ENCODE measurements around the gene CRTC3. TPM values are rescaled to one million over a fixed set of nuclear protein-coding genes. Genes with fewer than 3 reads are reported as not detected.
A peak's percentile ranks its signal among the peaks of the same experiment; 100 is the strongest.
"Not testable (repeated sequence)": the region's sequence is repeated elsewhere in the genome, so short reads cannot be mapped to it uniquely, and the experiment has no call there.

Gene CRTC3
- total and polyA plus RNA-seq, 4 donors, result 17.0 to 32.5 (median 24.9) TPM

- H3K4me1 ChIP-seq (ENCODE audit: control insufficient read depth, insufficient read depth, low read length), result peaks cover 11% of the 10 kb centered on the region
- DNase-seq (ENCODE audit: low read depth in 4 of 6, low spot score in 6 of 6); H3K36me3 ChIP-seq (ENCODE audit: control insufficient read depth, insufficient read depth, low read length); H3K9me3 ChIP-seq (ENCODE audit: control insufficient read depth, insufficient read depth, low read length); H3K27ac ChIP-seq (ENCODE audit: low read depth, low read length); H3K27me3 ChIP-seq (ENCODE audit: control insufficient read depth, insufficient read depth, low read length); H3K4me3 ChIP-seq (ENCODE audit: low read depth, low read length): not testable (repeated sequence)
- WGBS (ENCODE audit: insufficient coverage), result no CpG with 5 or more reads among the region's 4 CpGs
These were observed 131.2 kb downstream of the CRTC3 start for GRCh38 chr15:90660999-90661330.

DNA sequence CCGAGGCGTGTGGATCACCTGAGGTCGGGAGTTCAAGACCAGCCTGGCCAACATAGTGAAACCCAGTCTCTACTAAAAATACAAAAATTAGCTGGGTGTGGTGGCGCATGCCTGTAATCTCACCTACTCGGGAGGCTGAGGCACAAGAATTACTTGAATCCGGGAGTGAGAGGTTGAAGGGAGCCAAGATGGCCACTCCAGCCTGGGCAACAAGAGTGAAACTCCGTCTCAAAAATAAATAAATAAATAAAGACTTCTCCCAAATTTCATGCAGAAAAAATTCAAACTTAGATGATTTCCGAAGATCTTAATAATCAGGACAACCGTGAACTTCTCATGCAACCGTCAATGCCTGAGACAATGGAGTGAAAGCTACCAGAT is 134.3 kb downstream of the CRTC3 start:
- not testable (repeated sequence) for DNase-seq (ENCODE audit: low read depth in 4 of 6, low spot score in 6 of 6); H3K36me3 ChIP-seq (ENCODE audit: control insufficient read depth, insufficient read depth, low read length); H3K27ac ChIP-seq (ENCODE audit: low read depth, low read length); H3K4me3 ChIP-seq (ENCODE audit: low read depth, low read length); H3K27me3 ChIP-seq (ENCODE audit: control insufficient read depth, insufficient read depth, low read length); H3K9me3 ChIP-seq (ENCODE audit: control insufficient read depth, insufficient read depth, low read length)
- WGBS (ENCODE audit: insufficient coverage), result 100% methylated on average over 5 of the region's 10 CpGs
- H3K4me1 ChIP-seq (ENCODE audit: control insufficient read depth, insufficient read depth, low read length), result peaks cover 13% of the 10 kb centered on the region

DNA sequence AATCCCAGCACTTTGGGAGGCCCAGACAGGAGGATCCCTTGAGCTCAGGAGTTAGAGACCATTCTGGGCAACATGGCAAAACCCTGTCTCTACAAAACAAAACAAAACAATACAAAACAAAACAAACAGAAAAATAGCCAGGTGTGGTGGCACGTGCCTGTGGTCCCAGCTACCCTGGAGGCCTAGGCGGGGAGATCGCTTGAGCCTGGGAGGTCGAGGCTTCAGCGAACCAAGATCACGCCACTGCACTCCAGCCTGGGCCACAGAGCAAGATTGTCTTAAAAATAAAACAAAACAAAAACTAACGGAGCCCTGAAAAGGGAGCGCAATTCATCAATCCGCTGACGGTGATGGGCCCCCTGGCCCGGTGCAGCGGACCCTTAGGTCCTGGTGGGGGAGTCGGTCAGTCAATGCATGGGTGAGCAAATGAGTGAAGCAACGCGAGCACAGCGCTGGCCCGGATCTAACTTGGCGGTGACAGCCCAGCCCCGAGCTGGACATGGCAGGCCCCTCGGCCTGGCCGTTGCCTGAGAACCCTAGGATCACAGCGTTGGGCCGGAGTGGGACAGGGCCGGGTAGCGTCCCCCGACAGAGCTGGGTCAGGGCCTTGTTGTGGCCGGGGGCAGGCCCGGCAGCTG is 135.0 kb downstream of the CRTC3 start:
- H3K4me1 ChIP-seq (ENCODE audit: control insufficient read depth, insufficient read depth, low read length), result peaks cover 13% of the 10 kb centered on the region
- H3K9me3 ChIP-seq (ENCODE audit: control insufficient read depth, insufficient read depth, low read length), result no peaks in the 10 kb centered on the region
- no peaks in the 10 kb centered on the region for H3K27me3 ChIP-seq (ENCODE audit: control insufficient read depth, insufficient read depth, low read length)
- H3K4me3 ChIP-seq (ENCODE audit: low read depth, low read length), result peak overlapping the region; percentile 65
- DNase-seq (ENCODE audit: low read depth in 4 of 6, low spot score in 6 of 6), result peak in 3 of 6 donors; percentile 9 to 66 (median 17)
- H3K36me3 ChIP-seq (ENCODE audit: control insufficient read depth, insufficient read depth, low read length), result no peaks in the 10 kb centered on the region
- 6% methylated on average over 22 of the region's 28 CpGs for WGBS (ENCODE audit: insufficient coverage)
- H3K27ac ChIP-seq (ENCODE audit: low read depth, low read length), result peak overlapping the region; percentile 80

- Histone ChIP-seq H3K27ac (ENCODE audit: low read depth, low read length) (peak overlapping the region; percentile 80), H3K9me3 (ENCODE audit: control insufficient read depth, insufficient read depth, low read length) (no peaks in the 10 kb centered on the region), H3K27me3 (ENCODE audit: control insufficient read depth, insufficient read depth, low read length) (no peaks in the 10 kb centered on the region), H3K36me3 (ENCODE audit: control insufficient read depth, insufficient read depth, low read length) (no peaks in the 10 kb centered on the region), H3K4me3 (ENCODE audit: low read depth, low read length) (peak overlapping the region; percentile 65), H3K4me1 (ENCODE audit: control insufficient read depth, insufficient read depth, low read length) (peaks cover 13% of the 10 kb centered on the region)
- WGBS (ENCODE audit: insufficient coverage), result 3% methylated on average over 72 of the region's 75 CpGs
- peak in 5 of 6 donors; percentile 8 to 79 (median 33) for DNase-seq (ENCODE audit: low read depth in 4 of 6, low spot score in 6 of 6)
These were observed 135.8 kb downstream of the CRTC3 start for GRCh38 chr15:90665288-90666134.

DNA sequence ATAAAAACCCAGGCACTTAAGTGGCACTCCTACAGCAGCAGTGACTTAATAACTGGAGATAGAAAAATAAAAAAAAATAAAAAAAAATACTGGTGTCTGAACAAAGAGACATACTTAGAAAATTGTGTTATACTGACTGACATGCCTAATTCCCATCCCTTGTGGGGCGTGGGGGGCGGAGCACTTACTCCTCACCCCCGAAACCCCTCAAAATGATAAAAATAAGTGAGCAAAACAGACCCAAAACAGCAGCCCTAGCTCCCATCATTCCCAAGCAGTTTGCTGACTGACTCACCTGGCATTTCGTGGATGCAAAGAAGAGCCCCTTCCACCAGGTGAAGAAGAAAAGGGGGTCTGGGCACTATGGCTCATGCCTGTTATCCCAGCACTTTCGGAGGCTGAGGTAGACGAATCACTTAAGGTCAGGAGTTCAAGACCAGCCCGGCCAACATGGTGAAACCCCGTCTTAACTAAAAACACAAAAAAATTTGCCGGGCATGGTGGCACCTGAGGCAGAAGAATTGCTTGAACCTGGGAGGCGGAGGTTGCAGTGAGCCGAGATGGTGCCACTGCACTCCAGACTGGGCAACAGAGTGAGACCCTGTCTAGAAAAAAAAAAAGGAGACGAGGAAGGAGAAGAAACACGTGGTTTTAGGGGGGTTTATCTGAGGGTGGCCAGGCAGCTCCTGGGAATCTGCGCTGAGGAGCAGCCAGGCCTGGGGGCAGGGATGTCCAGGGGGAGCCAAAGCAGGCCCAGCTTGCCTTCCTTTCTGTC is 136.6 kb downstream of the CRTC3 start:
- no peaks in the 10 kb centered on the region for H3K27me3 ChIP-seq (ENCODE audit: control insufficient read depth, insufficient read depth, low read length)
- H3K36me3 ChIP-seq (ENCODE audit: control insufficient read depth, insufficient read depth, low read length), result no peaks in the 10 kb centered on the region
- WGBS (ENCODE audit: insufficient coverage), result 92% methylated on average over 11 of the region's 14 CpGs
- H3K4me3 ChIP-seq (ENCODE audit: low read depth, low read length), result peak overlapping the region; percentile 65
- peaks cover 13% of the 10 kb centered on the region for H3K4me1 ChIP-seq (ENCODE audit: control insufficient read depth, insufficient read depth, low read length)
- peak overlapping the region; percentile 73 for H3K27ac ChIP-seq (ENCODE audit: low read depth, low read length)
- H3K9me3 ChIP-seq (ENCODE audit: control insufficient read depth, insufficient read depth, low read length), result no peaks in the 10 kb centered on the region
- no peak for DNase-seq (ENCODE audit: low read depth in 4 of 6, low spot score in 6 of 6)

DNA sequence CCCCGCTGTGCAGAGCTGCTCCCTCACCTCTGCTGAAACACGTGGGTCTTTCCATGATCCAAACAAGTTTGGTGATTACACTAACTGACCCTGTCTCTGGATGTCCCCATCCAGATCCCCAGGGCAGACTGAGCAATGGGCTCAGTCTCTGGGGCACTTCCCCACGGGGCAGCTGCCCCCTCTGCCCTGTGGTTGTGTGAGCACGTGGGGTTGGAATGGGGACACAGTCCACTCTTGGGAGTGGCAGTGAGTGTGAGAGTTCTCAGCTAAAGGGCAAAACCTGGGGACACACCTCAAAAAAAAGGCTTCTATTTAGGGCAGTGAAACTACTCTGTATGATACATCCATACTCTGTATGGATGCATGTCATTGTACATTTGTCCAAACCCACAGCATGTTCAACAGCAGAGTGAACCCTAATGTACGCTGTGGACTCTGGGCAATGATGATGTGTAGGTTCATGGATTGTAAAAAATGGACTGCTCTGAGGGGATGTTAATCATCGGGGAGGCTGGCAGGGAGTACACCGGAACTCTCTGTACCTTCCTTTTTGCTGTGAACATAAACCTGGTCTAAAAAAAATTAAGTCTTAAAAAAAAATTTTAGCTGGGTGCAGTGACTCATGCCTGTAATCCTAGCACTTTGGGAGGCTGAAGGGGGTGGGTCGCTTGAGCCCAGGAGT is 137.5 kb downstream of the CRTC3 start:
- Histone ChIP-seq H3K27ac (ENCODE audit: low read depth, low read length) (no peak overlapping the region), H3K36me3 (ENCODE audit: control insufficient read depth, insufficient read depth, low read length) (no peaks in the 10 kb centered on the region), H3K27me3 (ENCODE audit: control insufficient read depth, insufficient read depth, low read length) (no peaks in the 10 kb centered on the region), H3K4me1 (ENCODE audit: control insufficient read depth, insufficient read depth, low read length) (peaks cover 13% of the 10 kb centered on the region), H3K9me3 (ENCODE audit: control insufficient read depth, insufficient read depth, low read length) (no peaks in the 10 kb centered on the region), H3K4me3 (ENCODE audit: low read depth, low read length) (no peak overlapping the region)
- 88% methylated on average over 5 of the region's 8 CpGs for WGBS (ENCODE audit: insufficient coverage)
- no peak for DNase-seq (ENCODE audit: low read depth in 4 of 6, low spot score in 6 of 6)

DNA sequence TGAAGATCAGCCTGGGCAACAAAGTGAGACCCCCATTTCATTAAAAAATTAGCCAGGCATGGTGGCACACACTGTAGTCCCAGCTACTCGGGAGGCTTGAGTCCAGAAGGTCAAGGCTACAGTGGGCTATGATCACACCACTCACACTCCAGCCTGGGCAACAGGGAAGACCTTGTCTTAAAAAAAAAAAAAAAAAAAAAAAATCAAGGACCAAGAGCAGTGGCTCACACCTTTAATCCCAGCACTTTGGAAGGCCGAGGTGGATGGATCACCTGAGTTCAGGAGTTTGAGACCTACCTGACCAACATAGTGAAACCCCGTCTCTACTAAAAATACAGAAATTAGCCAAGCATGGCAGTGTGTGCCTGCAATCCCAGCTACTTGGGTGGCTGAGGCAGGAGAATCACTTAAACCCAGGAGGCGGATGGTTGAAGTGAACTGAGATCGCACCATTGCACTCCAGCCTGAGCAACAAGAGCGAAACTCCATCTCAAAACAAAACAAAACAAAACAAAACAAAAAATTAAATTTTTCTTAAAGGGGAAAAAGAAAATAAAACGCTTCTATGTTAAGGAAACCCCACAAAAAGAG is 138.1 kb downstream of the CRTC3 start:
- not testable (repeated sequence) for DNase-seq (ENCODE audit: low read depth in 4 of 6, low spot score in 6 of 6); H3K36me3 ChIP-seq (ENCODE audit: control insufficient read depth, insufficient read depth, low read length); H3K4me3 ChIP-seq (ENCODE audit: low read depth, low read length); H3K27me3 ChIP-seq (ENCODE audit: control insufficient read depth, insufficient read depth, low read length); H3K27ac ChIP-seq (ENCODE audit: low read depth, low read length); H3K9me3 ChIP-seq (ENCODE audit: control insufficient read depth, insufficient read depth, low read length)
- WGBS (ENCODE audit: insufficient coverage), result 89% methylated on average over 1 of the region's 7 CpGs
- H3K4me1 ChIP-seq (ENCODE audit: control insufficient read depth, insufficient read depth, low read length), result peaks cover 13% of the 10 kb centered on the region

DNA sequence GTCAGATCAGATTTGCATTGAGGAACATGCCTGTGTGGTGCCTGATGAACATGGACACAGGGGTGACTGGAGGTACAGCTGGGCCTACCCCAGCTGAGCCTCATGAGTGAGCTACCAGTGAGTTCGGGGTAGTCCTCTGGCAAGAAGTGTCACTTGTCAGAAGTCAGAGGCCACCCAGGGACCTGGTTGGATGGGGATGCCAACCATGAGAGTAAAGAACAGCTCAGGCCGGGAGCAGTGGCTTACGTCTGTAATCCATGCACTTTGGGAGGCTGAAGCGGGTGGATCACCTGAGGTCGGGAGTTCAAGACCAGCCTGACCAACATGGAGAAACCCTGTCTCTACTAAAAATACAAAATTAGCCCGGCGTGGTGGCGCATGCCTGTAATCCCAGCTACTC is 140.9 kb downstream of the CRTC3 start:
- not testable (repeated sequence) for H3K36me3 ChIP-seq (ENCODE audit: control insufficient read depth, insufficient read depth, low read length); DNase-seq (ENCODE audit: low read depth in 4 of 6, low spot score in 6 of 6); H3K9me3 ChIP-seq (ENCODE audit: control insufficient read depth, insufficient read depth, low read length); H3K4me1 ChIP-seq (ENCODE audit: control insufficient read depth, insufficient read depth, low read length); H3K27me3 ChIP-seq (ENCODE audit: control insufficient read depth, insufficient read depth, low read length); H3K4me3 ChIP-seq (ENCODE audit: low read depth, low read length); H3K27ac ChIP-seq (ENCODE audit: low read depth, low read length)
- WGBS (ENCODE audit: insufficient coverage), result 91% methylated on average over 1 of the region's 8 CpGs

DNA sequence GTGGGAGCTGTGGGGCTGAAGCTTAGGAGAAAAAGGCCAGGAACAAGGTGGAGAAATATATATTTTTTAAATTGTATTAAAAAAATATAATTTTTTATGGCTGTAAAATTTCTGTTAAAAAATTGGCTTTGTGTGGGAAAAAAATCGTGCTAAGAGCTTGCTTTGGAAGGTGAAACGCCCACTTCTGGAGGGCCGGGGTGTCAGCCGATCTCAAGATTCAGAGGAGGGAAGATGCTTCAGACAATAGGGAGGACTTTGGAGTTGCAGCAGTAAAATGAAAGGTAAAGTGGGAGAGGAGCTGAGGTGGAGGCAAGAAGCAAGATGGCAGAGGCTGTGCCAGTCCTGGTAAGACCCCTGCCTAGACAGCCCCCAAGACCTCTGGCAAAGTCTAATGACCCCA is 141.5 kb downstream of the CRTC3 start:
- no peak for DNase-seq (ENCODE audit: low read depth in 4 of 6, low spot score in 6 of 6)

More for the DNA sequence above, 141.5 kb downstream of the CRTC3 start:
- Histone ChIP-seq H3K27ac (ENCODE audit: low read depth, low read length) (no peak overlapping the region), H3K4me3 (ENCODE audit: low read depth, low read length) (no peak overlapping the region), H3K4me1 (ENCODE audit: control insufficient read depth, insufficient read depth, low read length) (no peaks in the 10 kb centered on the region), H3K27me3 (ENCODE audit: control insufficient read depth, insufficient read depth, low read length) (no peaks in the 10 kb centered on the region), H3K9me3 (ENCODE audit: control insufficient read depth, insufficient read depth, low read length) (no peaks in the 10 kb centered on the region), H3K36me3 (ENCODE audit: control insufficient read depth, insufficient read depth, low read length) (no peaks in the 10 kb centered on the region)
- WGBS (ENCODE audit: insufficient coverage), result 83% methylated on average over 4 of the region's 4 CpGs

Data from spinal cord (tissue), 10 donors.